ENCODE results near the gene CDK5R1. TPM values are rescaled to one million over a fixed set of nuclear protein-coding genes. Genes with fewer than 3 reads are reported as not detected.
A peak's percentile ranks its signal among the peaks of the same experiment; 100 is the strongest.

Gene CDK5R1
- polyA plus RNA-seq, 1 donor (not counting 4 experiments of a cell fraction or from before 2014, with no cell fraction given), result 2.9 TPM

DNA sequence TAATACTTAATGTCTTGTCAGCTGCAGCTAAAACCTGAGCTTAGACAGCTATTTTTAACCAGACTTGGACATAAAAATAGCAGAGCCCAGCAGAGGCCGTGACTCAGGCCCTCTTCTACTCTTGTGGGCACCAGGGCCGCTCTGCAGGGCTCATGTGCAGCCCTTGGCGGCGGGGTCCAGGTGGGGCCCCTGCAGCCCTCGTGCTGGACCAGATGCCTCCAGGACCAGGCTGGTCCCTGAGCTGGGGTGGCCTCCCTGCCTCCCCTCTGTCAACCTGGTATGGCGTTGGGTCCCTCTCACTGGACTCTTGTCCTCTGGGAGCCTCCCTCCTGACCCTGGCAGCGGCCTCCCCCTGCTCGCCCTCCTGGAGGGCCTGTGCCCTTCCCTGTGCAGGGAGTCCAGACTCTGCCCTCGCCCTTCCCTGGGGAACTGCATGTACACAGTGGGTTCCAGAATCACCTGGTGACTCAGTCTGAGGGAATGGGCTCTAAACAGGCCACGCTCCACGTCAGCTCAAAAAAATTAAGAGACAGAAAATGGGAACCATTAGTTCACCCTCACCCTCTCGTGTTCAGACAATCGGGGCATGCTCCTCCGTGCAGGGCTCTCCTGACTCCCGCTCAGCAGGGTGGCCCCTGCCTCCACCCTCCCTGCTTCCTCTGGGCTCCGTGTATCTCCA, 9.7 kb downstream of the CDK5R1 start:
- Histone ChIP-seq H3K36me3 (ENCODE audit: control insufficient read depth in 2 of 2, extremely low read depth in 1 of 2, insufficient read depth in 2 of 2, low read length in 2 of 2) (no peaks in the 10 kb centered on the region), H3K9ac (ENCODE audit: control insufficient read depth, extremely low read depth, insufficient read depth, low read length) (peak overlapping the region; percentile 63), H3K4me1 (ENCODE audit: control insufficient read depth, extremely low read depth, insufficient read depth, low read length) (peaks cover 33% of the 10 kb centered on the region), H4K20me1 (ENCODE audit: control insufficient read depth, extremely low read depth, insufficient read depth, low read length) (no peaks in the 10 kb centered on the region), H2AFZ (ENCODE audit: control insufficient read depth, low read length) (peak overlapping the region; percentile 59), H3K27ac (ENCODE audit: control insufficient read depth, insufficient read depth, low read length) (peak overlapping the region; percentile 89), H3K4me3 (ENCODE audit: control insufficient read depth in 2 of 3, extremely low read depth in 1 of 3, insufficient read depth in 2 of 3, low read depth in 1 of 3, low read length in 3 of 3) (no peak overlapping the region), H3K79me2 (ENCODE audit: control insufficient read depth, insufficient read depth, low read length) (no peaks in the 10 kb centered on the region), H3K4me2 (ENCODE audit: control insufficient read depth, extremely low read depth, insufficient read depth, low read depth, low read length) (peak overlapping the region; percentile 54), H3K27me3 (ENCODE audit: control insufficient read depth, extremely low read depth, insufficient read depth, low read length) (no peaks in the 10 kb centered on the region), H3K9me1 (ENCODE audit: control insufficient read depth, extremely low read depth, insufficient read depth, low read length) (no peaks in the 10 kb centered on the region), H3K9me3 (ENCODE audit: control insufficient read depth, low read depth, low read length) (no peaks in the 10 kb centered on the region)
- dilution Hi-C loops (cut with MboI; ENCODE audit: extremely low pct_ligation_motif_present, low sequenced_read_pairs), result no loop called here
- FAIRE-seq (peak; percentile 98), DNase-seq (ENCODE audit: low read depth, low spot score) (peak; percentile 68)
- TF ChIP-seq EZH2 (IDR thresholded peaks at IDR 0.05; ENCODE audit: low read length) (no peak), CTCF (optimal IDR thresholded peaks at IDR 0.05 in 1 of 3, IDR thresholded peaks at IDR 0.05 in 1 of 3, conservative IDR thresholded peaks at IDR 0.05 in 1 of 3; ENCODE audit: extremely low read depth in 1 of 3, insufficient read depth in 2 of 3, low read length in 3 of 3) (no peak)

- Histone ChIP-seq H3K4me3 (ENCODE audit: control insufficient read depth in 2 of 3, extremely low read depth in 1 of 3, insufficient read depth in 2 of 3, low read depth in 1 of 3, low read length in 3 of 3) (no peak overlapping the region), H3K27me3 (ENCODE audit: control insufficient read depth, extremely low read depth, insufficient read depth, low read length) (no peaks in the 10 kb centered on the region), H3K4me1 (ENCODE audit: control insufficient read depth, extremely low read depth, insufficient read depth, low read length) (peaks cover 26% of the 10 kb centered on the region), H3K9me1 (ENCODE audit: control insufficient read depth, extremely low read depth, insufficient read depth, low read length) (no peaks in the 10 kb centered on the region), H2AFZ (ENCODE audit: control insufficient read depth, low read length) (peak overlapping the region; percentile 78), H4K20me1 (ENCODE audit: control insufficient read depth, extremely low read depth, insufficient read depth, low read length) (no peaks in the 10 kb centered on the region), H3K4me2 (ENCODE audit: control insufficient read depth, extremely low read depth, insufficient read depth, low read depth, low read length) (peak overlapping the region; percentile 54), H3K36me3 (ENCODE audit: control insufficient read depth in 2 of 2, extremely low read depth in 1 of 2, insufficient read depth in 2 of 2, low read length in 2 of 2) (no peaks in the 10 kb centered on the region), H3K79me2 (ENCODE audit: control insufficient read depth, insufficient read depth, low read length) (no peaks in the 10 kb centered on the region), H3K9me3 (ENCODE audit: control insufficient read depth, low read depth, low read length) (no peaks in the 10 kb centered on the region), H3K27ac (ENCODE audit: control insufficient read depth, insufficient read depth, low read length) (peak overlapping the region; percentile 89), H3K9ac (ENCODE audit: control insufficient read depth, extremely low read depth, insufficient read depth, low read length) (no peak overlapping the region)
- dilution Hi-C loops (cut with MboI; ENCODE audit: extremely low pct_ligation_motif_present, low sequenced_read_pairs), result no loop called here
- DNase-seq (ENCODE audit: low read depth, low spot score), result no peak
- no peak for TF ChIP-seq EZH2 (IDR thresholded peaks at IDR 0.05; ENCODE audit: low read length)
- peak in 1 of 3 experiments; percentile 62 for TF ChIP-seq CTCF (optimal IDR thresholded peaks at IDR 0.05 in 1 of 3, IDR thresholded peaks at IDR 0.05 in 1 of 3, conservative IDR thresholded peaks at IDR 0.05 in 1 of 3; ENCODE audit: extremely low read depth in 1 of 3, insufficient read depth in 2 of 3, low read length in 3 of 3)
- FAIRE-seq, result peak; percentile 61
Measured at GRCh38 chr17:32497431-32498205, 10.8 kb downstream of the CDK5R1 start.

All from keratinocyte (primary cell).